ENCODE measurements around the gene MAP3K15.

GRCh38 chrX:19557822-19558221, 42.5 kb upstream of the MAP3K15 start:
- no peak for TF ChIP-seq CTCF (IDR thresholded peaks at IDR 0.05)
- no peak for TF ChIP-seq POLR2AphosphoS5 (IDR thresholded peaks at IDR 0.05)
- TF ChIP-seq POLR2A (IDR thresholded peaks at IDR 0.05) = no peak
- no peak for TF ChIP-seq EP300 (IDR thresholded peaks at IDR 0.05)

Measured in upper lobe of left lung (tissue), 4 donors.